ENCODE results near the gene JPT2. TPM values are rescaled to one million over a fixed set of nuclear protein-coding genes. Genes with fewer than 3 reads are reported as not detected.

The JPT2 gene
- polyA plus RNA-seq, 1 experiment: 41.2 TPM

DNA sequence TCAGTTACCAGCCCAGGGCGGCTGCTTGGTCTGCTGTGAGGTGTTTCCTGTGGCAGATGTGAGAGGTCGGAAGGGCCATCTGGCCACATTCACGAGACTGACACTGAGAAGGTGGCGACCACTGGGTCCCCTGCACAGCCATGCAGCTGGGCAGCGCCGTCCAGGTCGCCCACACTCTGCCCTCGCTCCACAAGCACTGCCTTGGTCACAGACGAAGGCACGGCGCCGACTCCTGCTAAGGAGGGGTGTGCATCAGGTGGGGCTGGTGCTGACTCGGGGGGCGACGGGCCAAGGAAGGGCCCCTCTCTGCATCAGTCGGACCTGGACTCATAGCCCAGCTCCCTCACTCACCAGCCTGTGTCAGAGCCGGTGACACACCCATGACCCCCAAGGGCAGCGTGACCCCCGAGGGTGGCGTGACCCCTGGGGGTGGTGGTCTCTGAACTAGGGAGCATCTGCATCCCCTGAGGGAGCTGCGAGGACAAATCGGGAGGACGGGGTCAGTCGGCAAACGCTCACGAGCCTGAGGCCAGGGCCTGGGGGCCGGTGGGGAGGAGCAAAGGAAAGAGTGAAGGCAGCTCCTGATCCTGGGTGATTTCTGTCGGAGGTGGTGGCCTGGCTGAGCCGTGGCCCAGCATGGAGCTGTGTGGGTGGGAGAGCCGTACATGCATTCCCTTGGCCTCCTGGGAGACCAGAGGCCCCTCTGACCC lies 62.9 kb downstream of the JPT2 start:
- ChIA-PET POLR2A (no interaction called here), CTCF (no interaction called here)
- no peak overlapping the region for H3K27ac ChIP-seq (ENCODE audit: low read depth, low read length)
- DNase-seq (ENCODE audit: low read depth, low spot score): no peak
- TF ChIP-seq, protein P1, sequence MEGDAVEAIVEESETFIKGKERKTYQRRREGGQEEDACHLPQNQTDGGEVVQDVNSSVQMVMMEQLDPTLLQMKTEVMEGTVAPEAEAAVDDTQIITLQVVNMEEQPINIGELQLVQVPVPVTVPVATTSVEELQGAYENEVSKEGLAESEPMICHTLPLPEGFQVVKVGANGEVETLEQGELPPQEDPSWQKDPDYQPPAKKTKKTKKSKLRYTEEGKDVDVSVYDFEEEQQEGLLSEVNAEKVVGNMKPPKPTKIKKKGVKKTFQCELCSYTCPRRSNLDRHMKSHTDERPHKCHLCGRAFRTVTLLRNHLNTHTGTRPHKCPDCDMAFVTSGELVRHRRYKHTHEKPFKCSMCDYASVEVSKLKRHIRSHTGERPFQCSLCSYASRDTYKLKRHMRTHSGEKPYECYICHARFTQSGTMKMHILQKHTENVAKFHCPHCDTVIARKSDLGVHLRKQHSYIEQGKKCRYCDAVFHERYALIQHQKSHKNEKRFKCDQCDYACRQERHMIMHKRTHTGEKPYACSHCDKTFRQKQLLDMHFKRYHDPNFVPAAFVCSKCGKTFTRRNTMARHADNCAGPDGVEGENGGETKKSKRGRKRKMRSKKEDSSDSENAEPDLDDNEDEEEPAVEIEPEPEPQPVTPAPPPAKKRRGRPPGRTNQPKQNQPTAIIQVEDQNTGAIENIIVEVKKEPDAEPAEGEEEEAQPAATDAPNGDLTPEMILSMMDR (IDR thresholded peaks at IDR 0.05; ENCODE audit: low read depth, low read length): no peak
- H3K27me3 ChIP-seq (ENCODE audit: control insufficient read depth, insufficient read depth, low read length): no peaks in the 10 kb centered on the region
- H3K4me3 ChIP-seq (ENCODE audit: low read depth, low read length): no peak overlapping the region
- peaks cover 32% of the 10 kb centered on the region for H3K9me3 ChIP-seq (ENCODE audit: control insufficient read depth, insufficient read depth, low read length)

GRCh38 chr16:1741553-1742165 lies 63.6 kb downstream of the JPT2 start:
- CTCF ChIA-PET: no interaction called here
- TF ChIP-seq, protein P1 (IDR thresholded peaks at IDR 0.05; ENCODE audit: low read depth, low read length): no peak
- DNase-seq (ENCODE audit: low read depth, low spot score): no peak
- Histone ChIP-seq H3K27me3 (ENCODE audit: control insufficient read depth, insufficient read depth, low read length) (no peaks in the 10 kb centered on the region), H3K27ac (ENCODE audit: low read depth, low read length) (no peak overlapping the region), H3K9me3 (ENCODE audit: control insufficient read depth, insufficient read depth, low read length) (peaks cover 26% of the 10 kb centered on the region), H3K4me3 (ENCODE audit: low read depth, low read length) (no peak overlapping the region)
- POLR2A ChIA-PET: no interaction called here

GRCh38 chr16:1743376-1744337 lies 65.6 kb downstream of the JPT2 start:
- TF ChIP-seq, protein P1 (IDR thresholded peaks at IDR 0.05; ENCODE audit: low read depth, low read length): no peak
- Histone ChIP-seq H3K9me3 (ENCODE audit: control insufficient read depth, insufficient read depth, low read length) (peaks cover 14% of the 10 kb centered on the region; the same call in 1 of the 2 replicates), H3K27me3 (ENCODE audit: control insufficient read depth, insufficient read depth, low read length) (no peaks in the 10 kb centered on the region), H3K4me3 (ENCODE audit: low read depth, low read length) (no peak overlapping the region), H3K27ac (ENCODE audit: low read depth, low read length) (no peak overlapping the region)
- ChIA-PET CTCF (interaction anchor here (0.9 kb wide), 1 partner anchor 38 kb away, joined by 3 read pairs; no protein-coding TSS in a partner anchor), POLR2A (no interaction called here)
- no peak for DNase-seq (ENCODE audit: low read depth, low spot score)

DNA sequence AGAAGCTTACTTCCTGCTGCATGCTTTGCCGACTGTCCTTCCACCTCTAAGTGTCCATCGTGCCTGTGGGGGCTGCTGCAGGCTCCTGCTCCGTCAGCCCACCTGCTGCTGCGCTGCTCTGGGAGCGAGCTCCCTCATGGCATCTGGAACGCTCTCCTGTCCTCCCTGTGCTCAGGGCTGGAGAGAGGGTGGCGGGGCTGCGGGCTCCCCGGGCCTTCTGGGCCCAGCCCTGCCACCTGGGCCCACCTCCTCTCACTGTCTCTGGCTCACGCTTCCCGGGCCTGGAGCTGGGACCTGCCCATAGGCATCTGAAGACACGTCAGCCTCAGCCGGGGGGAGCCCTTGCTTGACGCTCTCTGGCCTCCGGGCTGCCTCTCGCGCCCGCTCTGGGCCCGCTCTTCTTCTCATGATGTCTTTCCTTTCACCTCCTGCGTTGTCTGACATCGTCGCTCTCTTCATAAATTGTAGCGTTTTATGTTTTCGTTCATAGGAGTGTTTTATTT lies 66.3 kb downstream of the JPT2 start:
- TF ChIP-seq, protein P1 (IDR thresholded peaks at IDR 0.05; ENCODE audit: low read depth, low read length): no peak
- ChIA-PET POLR2A (interaction anchor here (0.6 kb wide), 1 partner anchor 272 kb away, joined by 4 read pairs; no protein-coding TSS in a partner anchor), CTCF (interaction anchor here (0.9 kb wide), 1 partner anchor 39 kb away, joined by 3 read pairs; no protein-coding TSS in a partner anchor)
- H3K27ac ChIP-seq (ENCODE audit: low read depth, low read length): no peak overlapping the region
- peaks cover 7% of the 10 kb centered on the region; the same call in 1 of the 2 replicates for H3K9me3 ChIP-seq (ENCODE audit: control insufficient read depth, insufficient read depth, low read length)
- DNase-seq (ENCODE audit: low read depth, low spot score): no peak
- no peaks in the 10 kb centered on the region for H3K27me3 ChIP-seq (ENCODE audit: control insufficient read depth, insufficient read depth, low read length)
- H3K4me3 ChIP-seq (ENCODE audit: low read depth, low read length): no peak overlapping the region
